Renal cortex interstitium (tissue), 11 donors: ENCODE measurements around the gene TBC1D22A. TPM values are rescaled to one million over a fixed set of nuclear protein-coding genes. Genes with fewer than 3 reads are reported as not detected.

ENCODE experiments used
- DNase-seq, 11 donors: peaks; one replicate each; pipeline ENCODE4 v3.0.0-alpha.2; 2013; ENCODE audit warnings: low read depth in 9 of 11, low spot score in 4 of 11; ENCODE audit errors: extremely low read depth in 1 of 11
- polyA plus RNA-seq, 3 donors: library from polyadenylated mRNA; unstranded; fragments of 120-200 nt; gene quantifications; one replicate each; pipeline ENCODE4 v1.2.1, GENCODE V29; 2013; ENCODE audit not compliant: insufficient read length in 3 of 3

The TBC1D22A gene
- polyA plus RNA-seq, 3 donors = 16.1 to 19.0 (median 19.0) TPM

DNA sequence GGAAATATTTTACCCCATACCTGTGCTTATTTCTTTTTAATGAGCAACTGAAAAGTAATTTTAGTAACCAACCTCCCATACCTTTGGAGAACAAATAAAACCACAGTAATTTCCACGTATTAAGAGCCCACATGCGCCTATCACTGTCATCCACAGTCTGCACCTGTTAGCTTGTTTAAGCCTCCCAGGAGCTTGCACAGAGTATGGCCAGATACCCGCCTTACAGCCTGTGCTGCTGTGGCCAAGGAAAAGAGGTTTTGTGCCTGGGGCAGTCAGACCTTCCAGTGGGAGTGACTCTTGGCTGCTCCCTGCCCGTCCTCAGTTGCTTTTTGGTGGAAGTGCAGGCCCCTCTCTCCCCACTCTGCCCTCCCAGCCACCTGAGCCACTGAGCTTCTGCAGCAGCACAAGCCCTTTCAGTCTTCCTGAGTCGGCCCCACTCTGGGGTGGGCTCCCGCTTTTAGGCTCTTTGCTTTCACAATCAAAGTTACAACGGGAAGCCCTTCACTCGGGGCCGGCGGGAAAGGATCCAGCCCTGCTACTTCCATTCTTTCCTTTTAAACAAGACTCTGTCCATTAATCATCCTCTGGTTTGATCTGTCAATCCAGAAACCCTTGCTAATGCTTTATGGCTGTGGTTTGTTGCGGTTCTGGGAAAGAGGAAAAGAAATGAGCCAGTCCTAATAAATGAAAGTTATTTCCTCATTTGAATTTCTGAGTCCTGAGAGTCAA lies 308.8 kb downstream of the TBC1D22A start:
- DNase-seq = no peak

- DNase-seq = no peak
Observed at GRCh38 chr22:47071807-47072641, 309.6 kb downstream of the TBC1D22A start.

- no peak for DNase-seq
Observed at GRCh38 chr22:47072642-47072967, 310.2 kb downstream of the TBC1D22A start.

DNA sequence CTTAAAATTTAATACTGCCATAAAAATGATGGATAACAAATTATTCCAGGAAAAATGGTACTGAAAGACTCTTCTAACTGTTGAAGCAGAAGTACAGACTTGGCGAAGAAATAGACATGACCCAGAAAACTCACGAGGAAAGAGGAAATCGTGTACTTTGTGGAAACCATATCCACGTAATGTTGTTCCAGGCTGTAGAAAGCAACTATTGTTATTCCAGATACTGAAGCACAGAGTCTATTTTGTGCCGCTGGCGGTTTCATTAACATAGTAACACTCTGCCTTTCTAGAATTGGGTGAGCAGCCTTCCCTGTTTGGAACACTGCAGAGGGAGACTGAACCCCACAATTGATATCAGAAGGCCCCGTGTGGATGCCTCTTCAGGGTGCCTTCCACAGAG lies 310.6 kb downstream of the TBC1D22A start:
- no peak for DNase-seq

- DNase-seq = no peak
Observed at GRCh38 chr22:47074105-47074504, 311.7 kb downstream of the TBC1D22A start.

DNA sequence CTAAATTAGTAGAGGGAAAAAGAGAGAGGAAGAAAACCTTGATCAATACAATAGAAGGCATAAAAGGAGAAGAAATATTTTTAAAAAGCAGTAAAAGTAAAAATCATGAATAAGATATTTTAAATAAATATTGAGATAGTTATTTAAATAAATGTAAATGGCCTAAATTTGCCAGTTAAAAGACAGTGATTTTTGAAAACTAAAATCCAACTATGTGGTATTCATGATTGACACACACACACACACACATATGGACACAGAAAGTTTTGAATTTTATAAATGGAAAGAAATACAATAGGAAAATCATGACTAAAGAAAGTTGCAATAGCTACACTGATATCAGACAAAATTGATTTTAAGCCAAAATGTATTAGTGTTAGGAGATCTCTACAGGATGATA lies 313.1 kb downstream of the TBC1D22A start:
- DNase-seq = no peak

DNA sequence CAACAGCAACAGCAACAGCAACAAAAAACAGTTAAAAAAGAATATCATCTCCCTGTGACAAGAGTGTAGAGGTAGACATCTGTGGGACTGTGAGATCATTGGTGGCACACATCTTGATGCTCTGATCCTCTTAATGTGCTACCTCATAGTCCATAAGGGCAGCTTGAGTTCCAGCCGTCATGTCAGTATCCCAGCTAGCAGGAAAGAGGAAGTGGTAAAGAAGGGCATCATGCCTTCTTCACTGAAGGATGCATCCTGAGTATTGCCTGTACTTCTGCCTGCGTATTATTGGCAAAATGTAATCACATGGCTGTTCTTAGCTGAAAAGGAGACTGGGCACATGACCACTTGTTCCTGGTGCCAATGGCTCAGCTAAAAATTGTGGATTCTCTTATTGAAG lies 314.3 kb downstream of the TBC1D22A start:
- DNase-seq = no peak

DNA sequence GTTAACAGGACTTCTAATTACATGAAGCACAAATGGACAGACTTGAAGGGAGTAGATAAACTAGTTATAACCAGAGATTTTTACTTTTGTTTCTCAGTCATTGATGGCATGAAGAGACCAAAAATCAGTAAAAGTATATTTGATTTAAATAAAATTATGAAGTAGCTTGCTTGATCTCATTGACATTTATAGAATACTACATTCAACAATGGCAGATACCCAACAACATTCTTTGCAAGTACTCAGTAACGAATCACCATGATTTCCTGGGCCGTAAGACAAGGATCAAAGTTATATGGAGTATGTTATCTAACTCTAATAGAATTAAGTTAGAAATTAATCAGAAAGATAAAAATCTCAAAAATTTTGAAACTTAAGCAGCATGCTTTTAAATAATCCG lies 317.6 kb downstream of the TBC1D22A start:
- no peak for DNase-seq

GRCh38 chr22:47082505-47082904 lies 320.1 kb downstream of the TBC1D22A start:
- no peak for DNase-seq

DNA sequence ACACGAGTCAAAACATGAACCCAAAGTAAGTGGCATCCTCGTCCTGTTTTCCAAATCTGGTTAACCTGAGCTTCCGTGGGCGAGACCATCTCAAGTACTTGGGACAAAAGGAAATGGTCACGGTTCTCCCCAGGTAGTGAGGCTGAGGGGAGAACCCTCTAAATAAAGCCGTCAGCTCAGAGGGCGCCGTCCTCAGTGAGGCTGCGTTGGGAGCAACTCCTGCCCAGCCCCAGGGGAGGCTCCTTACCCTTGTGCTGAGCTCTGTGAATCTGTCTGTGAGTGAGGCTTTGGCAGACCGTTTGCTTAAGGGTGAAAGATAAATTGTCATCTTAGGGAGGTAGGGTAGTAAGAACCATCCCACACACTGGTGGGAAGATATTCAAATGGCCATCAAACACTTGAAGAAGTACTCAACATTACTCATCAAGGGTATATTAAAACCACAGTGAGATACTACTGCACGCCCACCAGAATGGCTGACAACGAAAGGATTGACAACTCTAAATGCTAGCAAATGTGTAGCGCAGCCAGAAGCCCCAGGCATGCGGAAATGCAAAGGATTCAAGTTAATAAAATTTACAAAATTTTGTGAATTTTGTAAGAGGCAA lies 321.0 kb downstream of the TBC1D22A start:
- DNase-seq = no peak

DNA sequence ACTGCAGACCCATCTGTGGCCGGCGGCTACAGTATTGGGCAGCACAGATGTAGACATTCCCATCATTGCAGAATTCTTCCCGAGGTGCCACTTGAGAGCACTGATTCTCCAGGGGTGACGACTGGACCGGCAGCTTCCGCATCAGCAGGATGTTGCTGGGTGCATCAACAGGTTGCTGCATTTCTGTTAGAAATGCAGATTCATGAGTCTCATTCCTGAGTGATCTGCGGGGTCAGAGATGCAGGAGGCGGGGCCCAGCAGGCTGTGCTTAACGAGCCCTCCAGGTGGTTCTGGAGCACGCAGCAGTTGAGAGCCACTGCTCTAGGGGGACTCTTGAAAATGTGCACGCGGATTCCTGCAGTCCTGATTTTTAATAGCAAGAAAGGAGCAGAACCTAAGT lies 321.8 kb downstream of the TBC1D22A start:
- DNase-seq = no peak

DNA sequence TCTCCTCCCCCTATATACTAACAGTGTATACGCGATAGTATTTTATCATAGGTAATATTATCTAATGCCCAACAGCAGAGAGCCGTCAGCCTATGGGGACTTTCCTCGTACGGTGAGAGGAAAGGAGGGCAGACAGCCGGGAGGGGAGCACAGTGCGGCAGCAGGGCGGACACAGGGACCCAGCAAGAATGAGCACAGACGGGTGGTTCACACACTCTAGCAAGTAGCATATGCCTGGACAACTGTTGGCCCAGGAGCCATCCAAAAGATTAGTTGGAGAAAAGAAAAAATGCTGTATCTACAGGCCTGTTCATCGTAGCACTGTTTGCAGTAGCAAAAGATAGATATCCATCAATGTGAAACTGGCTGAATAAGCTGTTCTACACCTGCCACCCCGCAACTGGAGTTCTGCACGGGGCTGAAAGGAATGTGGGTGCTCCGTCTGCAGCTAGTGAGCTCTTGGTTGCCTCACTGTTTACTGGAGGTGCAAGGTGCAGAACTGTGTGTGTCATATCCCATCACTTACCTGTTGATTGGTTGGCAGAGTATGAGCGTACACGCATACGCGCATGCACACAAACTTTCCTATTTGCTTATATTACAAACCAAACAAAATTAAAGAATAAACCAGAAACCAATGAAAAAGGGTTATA lies 324.3 kb downstream of the TBC1D22A start:
- no peak for DNase-seq

DNA sequence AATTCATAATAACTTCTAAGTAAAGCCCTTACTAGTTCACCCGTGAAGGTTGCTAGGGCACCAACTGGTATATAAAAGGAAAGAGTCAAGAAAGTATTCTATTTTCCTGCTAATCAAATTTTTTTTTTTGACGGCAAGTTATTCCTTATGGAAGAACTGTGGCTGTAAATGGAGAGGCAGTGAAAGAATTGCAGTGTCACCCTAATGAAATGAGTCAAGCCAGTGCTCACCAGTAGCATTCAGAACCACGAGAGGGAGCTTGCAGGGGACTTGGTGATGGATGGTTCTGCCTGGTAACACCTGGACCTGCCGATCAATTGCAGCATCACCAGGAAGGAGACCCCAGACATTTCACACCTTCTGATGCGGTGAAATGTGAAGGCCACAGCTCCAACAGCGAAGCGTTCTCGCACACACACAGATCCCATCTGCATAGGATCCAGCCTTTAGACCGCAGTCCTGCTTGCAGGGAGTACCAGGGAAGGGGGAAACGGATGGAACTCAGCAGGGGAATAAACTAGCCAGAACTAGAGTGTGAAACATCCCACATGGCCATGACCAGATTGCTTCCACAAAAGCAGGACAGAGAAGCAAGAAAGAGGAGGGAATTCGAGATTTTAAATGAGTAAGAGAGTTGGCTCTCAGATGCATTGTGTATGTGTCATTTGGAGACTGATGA lies 326.2 kb downstream of the TBC1D22A start:
- no peak for DNase-seq

- no peak for DNase-seq
Observed at GRCh38 chr22:47089374-47089773, 326.9 kb downstream of the TBC1D22A start.

GRCh38 chr22:47089796-47090460 lies 327.5 kb downstream of the TBC1D22A start:
- DNase-seq = no peak

GRCh38 chr22:47090591-47091245 lies 328.3 kb downstream of the TBC1D22A start:
- DNase-seq = no peak

GRCh38 chr22:47091246-47091651 lies 328.8 kb downstream of the TBC1D22A start:
- no peak for DNase-seq
